DMS153 (cell line): ENCODE measurements around the gene TACO1.
A peak's percentile ranks its signal among the peaks of the same experiment; 100 is the strongest.

Experiments
- DNase-seq: peaks from one replicate; lab custom pipeline; 2025; lab: John Stamatoyannopoulos, UW

The TACO1 gene

DNA sequence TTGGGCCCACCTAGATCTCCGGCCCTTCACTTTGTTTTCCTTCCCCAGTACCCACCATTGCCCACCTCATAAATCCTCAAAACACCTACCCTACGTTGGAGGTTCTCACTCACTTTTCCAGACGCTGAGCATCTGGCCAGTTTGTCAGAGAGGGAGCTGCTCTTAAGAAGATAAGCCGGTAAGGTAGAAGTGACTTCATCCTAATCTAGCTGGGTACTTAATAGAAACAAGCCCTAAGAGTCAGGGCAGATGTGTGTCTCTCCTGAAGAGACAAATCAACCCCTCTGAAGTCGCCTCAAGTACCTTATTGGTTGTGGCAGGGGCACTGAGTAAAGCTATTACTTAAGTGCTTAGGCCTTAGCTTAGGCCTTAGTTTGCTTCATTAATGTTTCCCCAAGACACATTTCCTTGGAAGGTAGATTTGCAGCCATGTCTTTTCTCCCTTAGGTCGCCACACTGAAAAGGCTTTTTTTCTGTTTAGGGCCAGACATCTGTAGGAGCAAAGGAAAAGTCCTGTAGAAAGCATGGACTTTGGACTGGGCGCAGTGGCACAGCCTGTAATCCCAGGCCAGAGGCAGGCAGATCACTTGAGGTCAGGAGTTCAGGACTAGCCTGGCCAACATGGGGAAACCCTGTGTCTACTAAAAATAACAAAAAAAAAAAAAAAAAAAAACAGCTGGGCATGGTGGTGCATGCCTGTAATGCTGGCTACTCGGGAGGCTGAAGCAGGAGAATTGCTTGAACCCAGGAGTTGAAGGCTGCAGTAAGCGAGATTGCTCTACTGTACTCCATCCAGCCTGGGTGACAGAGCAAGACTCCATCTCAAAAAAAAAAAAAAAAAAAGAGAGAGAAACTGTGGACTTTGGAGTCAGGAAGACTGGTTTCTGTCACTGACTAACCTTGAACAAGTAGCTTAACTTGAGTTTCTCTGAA, 1.0 kb downstream of the TACO1 start:
- DNase-seq = no peak

DNA sequence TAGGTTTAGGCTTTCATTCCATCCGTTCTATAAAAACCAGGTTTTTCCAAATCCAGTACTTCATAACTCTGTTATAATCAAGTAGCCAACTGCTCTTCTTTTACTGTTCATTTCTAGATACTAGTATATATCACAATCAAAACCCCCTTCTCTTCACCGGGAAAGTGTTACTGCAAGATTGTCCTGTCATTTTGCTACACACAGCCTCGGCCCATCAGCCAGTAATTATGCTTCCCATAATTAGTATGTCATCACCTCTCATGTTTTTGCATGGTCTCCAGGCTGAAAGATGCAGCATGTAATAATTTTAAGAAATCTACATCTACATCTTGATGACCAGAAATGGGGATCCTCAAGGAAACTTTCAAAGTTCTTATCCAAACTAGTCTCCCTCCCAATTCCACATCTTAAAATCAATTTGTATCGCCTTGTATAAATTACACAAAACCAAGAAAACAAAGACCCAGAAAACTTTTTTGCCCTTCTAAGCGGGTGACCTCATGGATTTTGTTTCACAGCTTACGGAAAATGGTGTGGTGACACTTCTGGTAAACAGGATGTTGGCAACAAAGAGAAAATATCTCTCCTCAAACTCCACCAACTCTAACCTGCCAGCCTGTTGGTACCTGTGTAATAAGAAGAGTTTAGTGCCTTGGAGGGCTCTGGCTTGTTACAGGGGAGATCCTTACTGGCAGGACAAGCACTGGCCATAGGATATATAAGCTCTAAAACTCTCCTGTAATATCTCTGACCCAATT, 9.3 kb downstream of the TACO1 start:
- no peak for DNase-seq

DNA sequence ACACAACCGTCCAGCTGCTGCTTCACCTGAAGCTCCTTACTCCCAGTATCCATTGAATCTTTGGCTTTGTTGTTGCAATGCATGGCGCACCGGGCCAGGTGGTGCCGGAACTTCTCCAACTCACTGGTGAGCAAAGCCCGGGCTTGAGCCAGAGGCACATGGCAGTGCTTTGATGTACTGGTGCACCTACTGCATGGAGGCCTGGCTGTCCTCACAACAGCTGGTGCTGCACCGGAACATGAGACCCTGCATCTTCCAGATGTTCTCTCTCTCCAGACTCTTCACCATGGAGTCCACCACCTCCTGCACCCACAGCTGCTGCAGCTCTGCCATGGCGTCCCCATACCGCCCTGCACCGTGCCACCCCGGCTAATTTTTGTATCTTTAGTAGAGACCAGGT, 10.2 kb downstream of the TACO1 start:
- no peak for DNase-seq

DNA sequence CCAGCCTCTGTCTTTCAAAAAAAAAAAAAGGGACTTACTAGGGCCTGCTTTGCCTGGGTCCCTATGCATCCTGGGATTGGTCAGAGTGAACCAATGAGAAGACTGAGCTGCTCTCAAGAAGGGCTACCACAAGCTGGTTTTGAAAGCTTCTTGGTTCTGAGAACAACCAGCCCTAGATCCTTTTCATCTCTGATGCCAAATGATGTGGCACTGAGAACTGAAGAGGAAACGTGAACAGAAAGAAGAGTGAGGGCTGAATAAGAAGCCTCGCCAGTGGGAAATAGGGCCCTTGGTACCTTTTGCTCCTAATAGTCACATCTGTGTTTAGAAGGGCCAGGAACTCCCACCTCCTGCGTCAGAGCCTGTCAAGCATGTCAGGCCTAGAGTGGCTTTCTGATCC, 10.7 kb downstream of the TACO1 start:
- no peak for DNase-seq

DNA sequence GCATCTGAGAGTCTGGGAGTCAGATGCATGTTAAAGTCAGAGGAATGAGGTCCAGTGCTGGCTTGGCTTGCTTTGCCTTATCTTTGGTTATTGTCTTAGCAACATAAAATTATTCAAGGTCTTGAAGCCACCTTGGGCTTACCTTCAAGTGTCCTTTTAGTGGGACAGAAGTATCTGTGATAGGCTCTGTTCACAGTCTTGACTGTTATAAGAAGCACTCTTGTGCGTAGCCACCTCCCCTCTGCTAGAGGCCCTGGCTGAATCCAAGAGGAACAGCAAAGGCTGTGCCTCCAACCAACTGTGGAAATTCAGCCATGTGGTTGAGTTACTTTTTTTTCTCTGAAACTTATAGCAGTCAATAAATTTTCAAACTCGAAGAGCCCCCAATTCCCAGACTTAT, 13.0 kb downstream of the TACO1 start:
- no peak for DNase-seq

DNA sequence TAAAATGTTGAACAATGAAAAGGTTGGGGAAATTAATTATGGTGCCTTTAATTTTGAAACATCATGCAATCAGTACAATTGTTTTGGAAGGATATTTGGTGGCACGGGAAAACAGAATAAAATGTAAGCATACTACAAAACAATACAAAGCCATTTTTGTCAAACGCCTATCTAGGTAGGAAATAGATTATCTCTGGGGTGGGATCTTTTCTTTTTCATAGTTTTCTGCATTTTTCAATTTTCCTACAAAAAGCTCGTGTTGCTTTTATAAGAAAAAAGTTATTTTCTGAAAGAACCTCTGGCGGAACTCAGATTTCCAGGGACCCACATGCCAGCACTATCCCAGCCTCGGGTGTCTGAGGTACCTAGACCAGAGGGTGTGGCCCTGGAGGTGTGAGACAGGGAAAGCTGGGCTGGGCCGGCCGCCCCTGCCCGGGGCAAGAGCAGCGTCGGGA, 20.6 kb downstream of the TACO1 start:
- no peak for DNase-seq

DNA sequence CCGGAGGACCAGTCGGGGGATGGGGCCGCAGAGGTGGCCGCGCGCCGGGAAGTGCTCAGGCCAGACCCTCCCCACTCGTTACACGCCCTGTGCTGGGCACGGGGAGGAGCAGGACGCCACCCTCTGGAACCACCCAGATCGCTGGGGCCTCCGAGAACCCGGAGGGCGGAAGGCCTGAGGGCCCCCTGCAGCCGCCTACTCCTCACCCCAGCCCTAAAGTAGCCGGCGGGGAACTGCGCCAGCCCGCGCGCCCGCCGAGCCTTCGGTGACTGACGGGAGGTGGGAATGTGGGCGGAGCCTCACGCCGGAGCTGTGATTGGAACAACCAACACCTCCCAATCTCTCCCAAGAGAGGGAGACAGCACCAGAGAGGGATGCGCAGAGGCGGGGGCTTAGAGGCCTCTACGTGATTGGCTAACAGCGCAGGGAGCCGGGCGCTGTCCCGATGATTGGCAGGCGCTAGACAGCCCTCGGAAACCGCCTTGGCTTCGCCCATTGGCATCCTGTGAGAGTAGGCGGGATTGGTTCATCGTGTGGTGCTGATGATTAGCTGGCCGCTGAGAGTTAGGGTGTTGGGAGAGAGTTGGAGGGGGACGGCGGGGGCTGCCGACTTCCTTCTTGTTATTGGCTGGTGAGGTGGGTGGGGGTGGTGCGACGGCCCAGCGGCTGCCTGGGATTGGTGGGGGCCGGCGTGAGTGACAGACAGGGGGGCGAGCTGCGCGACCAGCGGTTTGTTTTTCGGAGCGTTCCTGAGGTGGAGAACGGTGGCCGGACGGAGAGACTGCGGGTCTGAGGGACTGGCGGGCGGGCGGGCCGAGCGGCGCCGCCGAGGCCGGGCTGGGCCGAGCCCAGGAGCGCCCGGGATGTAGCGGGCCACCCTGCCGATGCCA, 21.2 kb downstream of the TACO1 start, which contains the start of gene MAP3K3:
TSS of gene MAP3K3 (plus strand) at position 734 of the 890 bp plus-strand sequence. CDS start 343 bp downstream, outside the sequence.
- peak; percentile 100 for DNase-seq

DNA sequence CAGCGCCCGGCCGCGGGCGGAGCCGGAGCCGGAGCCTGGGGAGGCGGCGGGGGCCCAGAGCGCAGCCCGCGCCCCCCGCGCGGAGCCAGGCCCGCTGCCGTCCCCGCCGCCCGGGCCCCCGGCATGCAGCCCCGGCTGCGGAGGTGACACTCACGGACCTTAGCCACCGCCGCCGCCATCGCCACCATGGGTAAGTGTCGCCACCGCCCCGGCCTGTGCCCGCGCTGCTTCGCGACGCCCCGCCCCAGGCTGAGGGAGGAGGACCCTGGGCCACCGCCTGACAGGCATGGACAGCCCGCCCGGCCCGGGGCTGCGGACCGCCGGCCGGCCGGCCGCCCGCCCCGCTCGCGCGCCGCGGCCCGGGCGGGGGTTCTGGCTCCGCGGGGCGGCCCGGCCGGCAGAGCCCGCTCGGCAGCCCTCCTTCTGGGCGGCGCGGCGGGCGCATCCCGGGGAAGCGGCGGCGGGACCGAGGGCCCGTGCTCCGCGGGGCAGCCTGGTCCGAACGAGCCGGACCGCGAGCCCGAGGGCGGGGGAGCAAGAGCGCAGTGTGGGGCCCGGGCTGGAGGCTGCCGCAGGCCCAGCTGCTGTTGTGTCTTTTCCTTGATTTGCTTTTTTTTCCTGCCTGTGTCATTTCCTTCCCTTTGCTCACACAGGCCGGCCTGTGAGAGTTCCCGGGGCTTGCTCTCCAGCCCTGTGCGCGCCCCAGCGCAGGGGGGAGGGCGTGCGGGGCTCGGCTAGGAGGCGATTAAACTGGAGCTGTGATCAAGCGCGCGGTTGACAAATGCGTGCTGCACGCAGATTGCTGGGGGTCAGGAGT, 22.1 kb downstream of the TACO1 start:
- no peak for DNase-seq

DNA sequence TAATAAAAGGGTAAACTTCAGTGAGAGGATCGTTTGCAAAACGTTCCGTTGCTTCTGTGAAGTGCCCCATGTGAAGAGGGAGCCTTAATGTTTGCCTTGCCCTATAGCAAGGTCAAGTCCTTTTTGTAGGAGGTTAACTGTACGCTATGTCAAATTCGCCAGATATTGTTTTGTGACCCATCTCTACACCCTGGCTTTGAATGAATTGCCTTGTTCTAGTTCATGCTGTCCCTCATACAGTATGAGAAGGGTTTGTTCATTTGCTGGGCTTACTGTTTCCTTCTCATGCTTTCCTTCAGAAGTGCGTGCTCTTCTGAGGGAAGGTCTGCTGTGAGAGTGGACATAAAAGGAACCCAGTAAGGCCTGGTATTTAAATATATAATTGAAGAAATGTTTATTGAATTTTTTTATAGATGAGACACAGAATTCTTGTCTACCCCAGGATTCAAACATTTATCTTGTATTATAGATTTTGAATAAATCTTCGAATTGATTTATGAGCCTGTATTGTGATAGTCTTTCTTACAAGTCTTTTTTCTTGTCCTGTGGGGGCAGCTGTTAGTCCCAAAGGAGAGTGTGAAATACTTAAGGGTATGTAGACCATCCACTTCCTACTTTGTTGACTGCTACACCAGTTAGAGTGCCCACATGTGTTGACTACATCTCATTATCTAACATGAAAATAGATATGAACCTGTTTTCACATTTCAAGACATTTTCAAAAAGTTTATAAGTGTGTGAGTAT, 23.3 kb downstream of the TACO1 start:
- no peak for DNase-seq

DNA sequence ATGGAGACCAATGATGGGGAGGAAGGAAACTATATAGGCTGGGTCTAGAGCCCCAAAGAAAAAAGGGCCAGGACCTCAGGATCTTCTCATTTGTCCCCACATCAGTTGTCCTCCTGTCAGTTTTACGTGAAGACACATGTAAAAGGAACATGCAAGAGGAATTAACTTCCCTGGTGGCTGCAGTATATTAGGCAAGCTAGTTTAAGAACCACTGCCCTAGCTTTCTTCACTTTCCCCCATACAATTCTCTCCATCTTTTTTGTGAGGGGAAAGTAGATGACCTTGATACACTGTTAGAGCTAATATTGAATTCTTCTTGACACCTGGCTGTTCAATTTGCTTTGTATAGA, 23.8 kb downstream of the TACO1 start:
- no peak for DNase-seq

DNA sequence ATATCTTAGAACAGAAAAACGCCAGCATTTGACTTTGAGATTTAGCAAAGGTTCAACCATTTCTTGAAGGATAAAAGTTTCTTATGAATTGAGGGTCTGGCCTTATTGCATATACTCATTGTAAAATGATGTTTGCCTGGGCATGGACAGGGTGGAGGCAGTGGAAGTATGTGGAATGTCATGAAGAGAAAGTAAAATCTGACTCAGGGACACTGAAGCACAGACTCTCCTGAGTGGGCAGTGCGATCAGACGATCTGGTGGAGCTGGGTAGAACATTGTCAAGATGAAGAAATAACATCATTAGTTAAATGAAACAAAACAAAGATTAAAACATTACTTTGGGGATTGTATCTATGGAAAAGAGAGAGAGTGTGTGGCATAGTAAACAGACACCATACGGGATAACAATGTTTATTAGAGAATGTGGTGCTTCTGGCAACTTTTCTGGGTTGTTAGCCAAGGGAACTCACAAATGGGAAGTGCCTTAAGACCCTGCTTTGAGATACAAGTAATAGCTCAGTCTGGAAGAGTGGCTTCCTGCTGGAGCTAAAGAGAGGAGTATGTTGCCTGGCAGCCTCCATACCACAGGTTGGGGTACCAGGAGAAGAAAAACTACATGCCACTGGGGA, 26.0 kb downstream of the TACO1 start:
- DNase-seq = no peak

DNA sequence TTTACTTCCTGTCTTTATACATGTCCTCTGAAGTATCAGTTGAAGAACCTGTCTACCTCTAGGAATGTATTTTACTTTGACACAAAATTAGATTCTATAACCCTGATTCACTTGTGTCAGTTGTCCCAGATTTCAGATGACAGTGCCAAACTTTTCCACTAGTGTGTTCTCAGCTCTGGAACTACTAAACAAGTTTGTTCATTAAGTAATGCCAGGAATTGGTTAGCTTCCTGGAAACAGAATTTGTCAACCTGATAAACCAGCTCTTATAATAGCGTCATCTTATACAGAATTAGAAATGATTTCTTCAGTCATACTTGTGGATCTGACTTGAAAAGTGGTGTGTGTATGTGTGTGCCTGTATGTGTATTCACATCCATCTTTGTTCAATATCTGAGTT, 28.9 kb downstream of the TACO1 start:
- DNase-seq = no peak

DNA sequence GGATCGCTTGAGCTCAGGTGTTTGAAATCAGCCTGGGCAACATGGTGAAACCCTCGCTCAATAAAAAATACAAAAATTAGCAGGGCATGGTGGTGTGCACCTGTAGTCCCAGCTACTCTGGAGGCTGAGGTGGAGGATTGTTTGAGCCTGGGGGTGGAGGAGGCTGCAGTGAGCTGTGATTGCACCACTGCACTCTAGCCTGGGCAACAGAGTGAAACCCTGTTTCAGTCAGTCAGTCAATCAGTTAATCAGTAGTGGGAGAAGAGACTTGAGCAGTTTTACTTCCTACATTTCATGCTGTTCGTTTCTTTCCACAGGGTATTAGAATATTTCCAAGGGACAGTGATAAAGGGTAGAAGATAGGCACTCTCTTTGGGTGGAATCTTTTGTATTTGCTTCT, 30.4 kb downstream of the TACO1 start:
- DNase-seq = no peak

DNA sequence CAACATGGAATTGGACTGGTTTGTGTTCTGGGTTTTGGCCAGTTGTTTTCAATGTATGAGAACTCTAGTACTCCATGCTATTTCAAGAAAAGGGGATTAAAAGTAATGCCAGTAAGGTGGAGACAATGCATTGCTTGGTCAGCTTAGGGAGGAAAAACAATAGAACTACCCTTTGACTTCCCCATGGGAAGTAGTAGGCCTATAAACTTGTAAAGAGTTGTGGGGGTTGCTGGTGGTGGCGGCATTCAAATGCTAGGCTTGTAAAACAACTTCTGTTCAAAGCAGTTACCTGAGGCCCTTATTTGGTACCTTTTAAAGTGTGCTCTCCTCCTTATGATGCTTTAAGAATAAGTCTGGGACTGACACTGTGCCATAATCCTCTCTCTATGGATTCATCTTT, 30.9 kb downstream of the TACO1 start:
- no peak for DNase-seq

DNA sequence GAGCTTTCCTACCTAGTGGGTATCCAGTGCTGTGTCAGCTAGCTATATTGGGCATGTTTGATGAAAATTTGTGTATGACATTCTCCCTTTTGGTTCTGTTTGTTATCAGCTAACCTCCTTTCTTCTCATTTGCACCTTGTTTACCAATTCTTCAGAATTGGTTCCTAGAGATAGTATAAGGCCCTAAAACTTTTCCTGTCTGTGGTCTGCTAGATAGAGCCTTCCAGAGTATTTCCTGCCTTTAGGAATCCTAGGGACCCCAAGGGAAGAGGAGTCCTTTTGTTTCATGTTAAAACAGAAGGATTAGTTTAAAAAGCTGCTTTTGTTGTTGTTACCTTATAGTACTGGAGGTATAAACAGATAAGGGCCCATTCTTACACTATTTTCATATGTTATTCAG, 33.0 kb downstream of the TACO1 start:
- no peak for DNase-seq

DNA sequence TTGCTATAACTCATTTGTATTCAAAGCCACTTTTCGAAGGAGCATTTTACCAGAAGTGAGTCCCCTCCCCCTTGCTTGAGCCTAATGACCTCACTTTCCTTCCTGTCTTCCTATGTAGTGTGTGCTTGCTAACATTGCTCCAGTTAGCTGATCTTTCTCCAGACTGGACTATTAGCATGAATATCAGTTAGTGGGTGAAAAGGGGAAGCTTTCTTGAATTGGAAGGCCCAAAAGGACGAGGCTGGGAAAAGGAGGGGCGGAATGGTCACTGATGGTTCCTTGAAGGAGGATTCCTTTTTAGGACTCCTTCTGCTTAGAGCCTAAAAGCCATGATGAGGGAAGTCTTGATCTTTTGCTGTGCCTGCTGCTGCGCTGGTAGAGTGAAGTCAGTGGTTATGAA, 33.5 kb downstream of the TACO1 start:
- DNase-seq = no peak

DNA sequence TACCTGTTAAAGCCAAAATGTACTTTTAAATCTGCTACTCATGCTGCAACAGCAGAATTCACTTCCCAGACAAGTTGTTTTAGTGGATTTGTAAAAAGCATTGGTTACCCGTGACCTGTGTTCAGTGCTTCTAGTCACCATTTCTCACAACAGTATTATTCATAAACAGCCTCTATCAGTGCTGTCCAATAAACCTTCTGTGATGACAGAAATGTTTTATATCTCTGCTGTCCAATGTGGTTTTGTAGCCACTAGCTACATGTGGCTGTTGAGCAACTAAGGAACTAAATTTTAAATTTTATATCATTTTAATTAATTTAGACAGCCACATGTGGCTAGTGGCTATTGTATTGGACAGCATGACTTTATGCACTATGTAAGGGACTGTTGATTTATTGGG, 34.1 kb downstream of the TACO1 start:
- no peak for DNase-seq

DNA sequence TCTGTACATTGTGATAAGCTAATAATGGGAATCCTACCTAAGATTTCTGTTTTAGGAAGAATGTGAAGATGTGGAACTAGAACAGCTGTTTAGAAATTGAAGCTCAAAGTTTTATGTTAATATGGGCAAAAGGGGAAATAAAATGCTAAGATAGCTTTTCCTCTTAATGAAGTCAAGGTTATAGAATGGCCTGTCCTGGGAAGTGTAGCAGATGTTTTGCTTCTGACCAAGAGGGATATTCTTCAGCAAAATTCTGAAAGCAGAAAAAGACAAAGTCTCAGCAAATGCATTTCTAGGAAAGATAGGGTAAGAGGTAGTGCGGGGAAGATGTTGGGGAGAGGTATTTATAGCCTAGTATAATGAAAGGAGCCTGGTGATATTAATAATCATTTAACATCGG, 34.6 kb downstream of the TACO1 start:
- no peak for DNase-seq

DNA sequence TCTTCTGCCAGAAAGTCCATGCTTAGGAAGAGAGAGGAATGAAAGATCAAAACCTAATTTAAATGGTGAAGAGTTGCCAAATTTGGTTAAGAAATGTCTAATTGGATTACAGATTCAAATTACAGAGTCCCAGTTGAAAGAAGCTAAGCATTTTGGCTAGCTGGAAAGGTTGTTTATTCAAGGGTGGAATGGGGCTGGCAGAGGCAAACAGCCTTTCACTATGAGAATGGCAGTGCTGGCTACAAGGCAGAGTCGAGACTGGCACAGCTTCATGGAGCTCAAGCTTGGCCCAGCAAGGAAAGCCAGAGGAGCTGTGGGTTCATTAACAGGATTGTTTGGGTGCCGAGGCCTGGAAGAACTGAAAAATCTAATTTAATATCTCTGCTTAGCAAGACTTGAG, 35.1 kb downstream of the TACO1 start:
- DNase-seq = no peak

DNA sequence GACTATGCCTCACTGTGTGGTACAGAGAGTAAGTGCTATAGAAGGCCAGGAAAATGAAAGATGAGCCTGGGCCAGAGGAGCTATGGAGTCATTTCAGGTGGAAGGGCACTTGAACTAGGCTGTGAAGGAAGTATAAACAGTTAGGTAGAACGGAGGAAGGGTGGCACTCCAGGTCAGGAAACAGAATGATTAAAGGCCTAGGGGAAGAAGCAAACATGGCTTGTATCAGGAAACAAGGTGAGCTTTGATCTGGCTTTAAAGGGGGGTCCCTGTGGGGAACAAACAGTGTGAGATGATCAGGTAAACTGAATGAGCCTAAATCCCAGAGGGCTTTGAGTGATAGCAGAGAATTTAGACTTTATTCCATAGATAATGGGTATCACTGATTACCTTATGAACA, 38.4 kb downstream of the TACO1 start:
- peak; percentile 12 for DNase-seq
